ENCODE measurements around the gene DMD.
"Not testable (repeated sequence)": the region's sequence is repeated elsewhere in the genome, so short reads cannot be mapped to it uniquely, and the experiment has no call there.

Gene DMD

DNA sequence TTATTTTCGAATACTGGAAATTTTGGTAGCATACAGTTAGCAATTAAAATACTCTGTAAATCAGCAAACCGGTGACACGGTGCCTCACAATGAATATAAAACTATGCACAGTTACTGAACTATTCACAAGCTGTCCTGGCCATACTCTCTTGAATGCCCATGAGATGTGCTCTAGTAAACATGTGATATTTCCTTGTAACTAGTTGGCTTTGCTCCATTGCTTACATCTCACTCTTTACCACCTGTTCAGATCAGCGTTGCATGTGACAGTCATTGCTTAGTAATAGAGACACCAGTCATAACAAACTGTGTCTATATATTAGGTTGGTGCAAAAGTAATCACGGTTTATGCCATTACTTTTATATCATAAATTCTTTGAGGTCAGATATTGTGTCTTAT, 1241.6 kb downstream of the DMD start:
- no peak for DNase-seq

DNA sequence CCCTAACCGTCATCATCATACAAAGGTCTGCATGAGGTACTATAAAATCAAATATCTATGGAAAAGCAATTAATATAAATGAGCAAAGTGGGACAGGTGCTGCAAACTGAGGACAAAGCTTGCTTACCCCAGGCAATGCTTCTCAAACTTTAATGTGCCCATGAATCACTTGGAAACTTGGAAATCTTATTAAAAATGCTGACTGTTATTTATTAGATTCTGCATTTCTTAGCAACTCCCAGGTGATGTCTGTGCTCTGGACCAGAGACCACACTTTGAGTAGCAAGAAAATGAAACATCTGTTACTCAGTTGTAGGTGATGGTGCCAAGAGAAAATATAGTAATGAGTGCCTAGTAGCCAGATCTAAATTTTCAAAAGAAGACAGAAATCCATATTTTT, 1249.1 kb downstream of the DMD start:
- no peak for DNase-seq

DNA sequence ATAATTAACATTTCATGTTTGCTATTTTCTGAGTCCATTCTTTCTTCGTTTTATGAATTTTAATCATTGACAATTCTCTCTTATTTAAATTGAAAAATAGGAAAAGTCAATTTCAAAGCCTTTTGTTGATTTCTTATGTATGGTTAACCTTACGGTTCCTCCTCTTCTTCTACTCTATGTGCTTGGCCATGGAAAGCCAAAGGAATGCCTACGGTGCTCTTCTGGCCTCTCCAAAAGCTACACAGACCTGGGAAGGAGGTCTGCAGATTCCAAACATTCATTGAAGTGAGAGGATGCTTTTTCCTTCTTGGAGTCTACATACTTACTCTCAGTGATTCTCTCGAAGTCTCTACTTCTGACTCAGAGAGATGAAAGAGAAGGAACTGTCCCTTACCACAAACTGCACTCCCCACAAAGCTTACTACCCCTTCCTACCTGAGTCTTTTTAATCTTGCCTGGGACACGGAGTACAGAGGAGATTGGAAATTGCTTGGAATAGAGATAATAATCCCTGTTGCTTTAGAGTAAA, 1276.4 kb downstream of the DMD start:
- no peak for DNase-seq

DNA sequence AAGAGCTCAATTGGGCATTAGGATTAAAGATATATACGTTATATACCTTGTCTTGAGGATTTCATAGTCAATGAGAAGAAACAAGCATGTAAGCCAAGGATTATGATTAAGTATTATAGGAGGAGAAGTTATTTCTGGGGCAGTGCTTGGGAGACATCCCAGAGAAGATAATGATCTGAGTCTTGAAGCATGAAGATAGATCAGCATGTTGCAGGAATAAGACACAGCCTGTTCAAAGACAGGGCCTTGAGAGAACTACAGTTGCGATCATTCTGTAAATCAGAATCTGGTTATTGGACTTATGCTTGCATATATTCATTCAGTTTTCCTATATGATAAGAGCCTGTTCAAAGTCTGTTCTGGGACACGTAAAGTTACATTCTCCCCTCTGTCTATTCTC, 1277.3 kb downstream of the DMD start:
- no peak for DNase-seq

GRCh38 chrX:31932769-31933168, 1278.6 kb downstream of the DMD start:
- DNase-seq = no peak

DNA sequence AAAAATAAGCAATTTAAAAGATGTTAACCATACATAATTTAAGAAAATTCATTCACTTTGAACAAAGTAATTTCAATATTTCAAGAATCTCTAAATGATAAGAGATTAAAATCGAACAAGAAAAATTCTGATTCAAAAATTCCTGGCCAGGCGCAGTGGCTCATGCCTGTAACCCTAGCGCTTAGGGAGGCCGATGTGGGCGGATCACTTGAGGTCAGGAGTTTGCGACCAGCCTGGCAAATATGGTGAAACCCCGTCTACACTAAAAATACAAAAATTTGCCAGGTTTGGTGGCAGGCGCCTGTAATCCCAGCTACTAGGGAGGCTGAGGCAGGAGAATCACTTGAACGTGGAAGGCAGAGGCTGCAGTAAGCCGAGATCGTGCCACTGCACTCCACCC, 1279.0 kb downstream of the DMD start:
- DNase-seq = not testable (repeated sequence)

- no peak for DNase-seq
Observed at GRCh38 chrX:31931225-31931624, 1280.1 kb downstream of the DMD start.

DNA sequence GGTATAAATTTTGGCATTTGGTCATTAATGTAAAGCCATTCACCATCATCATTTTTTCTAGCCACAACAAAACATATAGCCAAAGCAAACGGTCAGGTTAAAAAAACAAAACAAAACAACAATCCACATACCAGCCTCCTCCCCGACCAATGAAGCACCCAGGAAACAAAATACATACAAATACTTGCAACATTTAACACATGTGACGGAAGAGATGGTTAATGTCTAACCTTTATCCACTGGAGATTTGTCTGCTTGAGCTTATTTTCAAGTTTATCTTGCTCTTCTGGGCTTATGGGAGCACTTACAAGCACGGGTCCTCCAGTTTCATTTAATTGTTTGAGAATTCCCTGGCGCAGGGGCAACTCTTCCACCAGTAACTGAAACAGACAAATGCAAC, 1282.0 kb downstream of the DMD start:
- no peak for DNase-seq

DNA sequence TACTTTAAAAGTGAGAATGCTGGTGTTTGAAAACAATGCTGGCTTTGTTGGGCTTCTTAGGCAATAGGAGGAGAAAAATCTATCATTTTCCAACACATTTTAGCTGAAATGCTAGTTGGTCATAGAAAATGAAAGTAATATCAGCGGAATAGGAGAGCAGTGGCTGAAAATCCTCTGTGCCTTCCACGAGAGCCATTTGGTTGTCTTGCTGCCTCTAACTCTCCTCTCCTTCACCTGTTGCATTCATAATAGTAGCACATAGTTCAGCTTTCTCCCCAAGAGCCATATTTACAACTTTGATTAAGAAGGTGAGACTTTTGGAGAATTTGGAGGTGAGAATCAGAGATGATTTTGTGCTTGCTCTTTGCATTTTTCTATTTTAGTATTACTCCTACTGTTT, 1290.1 kb downstream of the DMD start:
- DNase-seq = no peak

DNA sequence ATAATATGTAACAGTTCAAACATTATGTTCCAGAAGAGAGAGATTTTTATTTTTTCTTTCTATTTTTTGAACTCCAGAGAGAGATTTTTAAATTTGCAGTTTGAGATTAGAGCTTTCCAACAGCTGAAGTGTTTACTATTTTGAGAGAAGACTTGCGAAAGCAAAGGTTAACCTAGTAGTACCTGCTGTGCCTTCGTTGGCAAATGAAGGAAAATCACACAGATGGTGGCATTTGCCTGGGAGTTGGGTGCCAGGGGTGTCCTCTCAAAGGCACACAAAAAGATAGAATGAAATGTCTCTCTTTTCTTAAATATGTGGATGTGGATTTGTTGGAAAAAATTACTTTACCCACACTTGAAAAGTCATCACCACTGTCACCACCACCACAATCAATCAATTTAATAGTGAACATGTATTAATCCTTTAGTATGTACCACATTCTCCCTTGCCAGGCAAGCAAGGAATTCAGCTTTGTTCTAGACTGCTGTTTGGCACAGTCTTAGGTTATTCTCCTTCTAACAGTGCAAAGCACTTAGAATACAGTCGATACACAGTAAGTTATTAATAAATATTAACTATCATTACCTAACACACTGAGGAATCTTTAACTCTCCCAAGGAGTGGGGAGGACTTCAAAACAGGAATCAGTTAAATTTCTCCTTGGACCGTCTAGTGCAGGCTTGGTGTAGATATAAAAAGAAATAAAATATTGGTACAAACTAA, 1301.3 kb downstream of the DMD start:
- DNase-seq = no peak

DNA sequence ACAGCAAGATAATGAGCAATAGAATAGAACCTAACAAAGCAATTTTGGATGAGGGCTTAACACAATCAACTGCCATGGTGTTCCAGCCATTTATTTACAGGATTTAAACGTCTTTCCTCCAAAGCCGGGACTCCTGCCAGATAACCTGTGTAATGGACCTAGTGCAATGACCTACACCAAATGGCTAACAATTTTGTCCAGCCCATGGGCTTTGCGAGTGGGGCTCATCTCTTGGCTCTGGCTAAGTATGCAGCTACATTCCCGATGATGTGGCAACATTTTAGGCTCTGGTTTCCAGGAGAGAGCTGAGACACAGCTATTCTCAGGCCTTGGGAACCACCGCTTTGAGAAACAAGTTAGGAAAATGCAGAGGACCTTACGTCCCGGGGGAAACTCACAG, 1317.2 kb downstream of the DMD start:
- no peak for DNase-seq

DNA sequence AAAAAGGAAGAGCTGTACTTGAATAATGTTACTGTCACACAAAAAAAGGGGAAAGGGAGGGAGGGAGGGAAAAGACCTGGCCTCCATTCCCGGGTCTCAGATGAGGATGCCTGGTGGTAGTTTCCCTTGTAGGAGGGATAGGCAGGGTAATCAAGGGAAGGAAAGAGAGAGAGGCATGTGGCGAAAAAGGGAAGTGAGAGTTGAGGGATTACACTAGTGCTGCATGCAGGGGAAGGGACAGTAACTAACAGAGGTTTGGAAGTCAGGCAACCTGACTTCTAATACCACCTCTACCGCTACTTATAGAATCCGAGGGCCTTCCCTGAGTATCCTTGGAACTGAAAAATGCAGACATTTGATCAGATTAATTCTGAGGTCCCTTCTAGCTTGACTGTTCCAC, 1317.8 kb downstream of the DMD start:
- no peak for DNase-seq

- no peak for DNase-seq
Observed at GRCh38 chrX:31889088-31889487, 1322.3 kb downstream of the DMD start.

GRCh38 chrX:31884535-31884934, 1326.8 kb downstream of the DMD start:
- no peak for DNase-seq

DNA sequence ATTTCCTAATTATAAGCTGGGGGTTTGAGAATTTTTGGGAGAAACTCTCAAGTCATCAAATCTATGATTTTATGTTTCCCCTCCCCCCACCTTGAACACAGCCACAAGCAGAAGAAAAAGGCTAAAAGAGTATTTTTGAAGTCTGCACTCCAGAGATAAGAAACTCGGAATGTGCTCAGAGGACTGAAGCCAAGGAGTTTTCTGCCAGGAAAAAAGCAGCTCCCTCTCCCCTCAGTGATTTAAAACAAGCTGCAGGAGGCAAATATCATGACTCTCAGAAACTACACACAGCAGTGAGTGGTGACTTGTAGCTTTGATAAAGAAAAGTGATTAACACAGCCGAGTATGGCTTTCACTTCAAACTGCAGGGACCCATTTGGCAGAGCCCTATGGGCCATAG, 1339.3 kb downstream of the DMD start:
- DNase-seq = no peak

DNA sequence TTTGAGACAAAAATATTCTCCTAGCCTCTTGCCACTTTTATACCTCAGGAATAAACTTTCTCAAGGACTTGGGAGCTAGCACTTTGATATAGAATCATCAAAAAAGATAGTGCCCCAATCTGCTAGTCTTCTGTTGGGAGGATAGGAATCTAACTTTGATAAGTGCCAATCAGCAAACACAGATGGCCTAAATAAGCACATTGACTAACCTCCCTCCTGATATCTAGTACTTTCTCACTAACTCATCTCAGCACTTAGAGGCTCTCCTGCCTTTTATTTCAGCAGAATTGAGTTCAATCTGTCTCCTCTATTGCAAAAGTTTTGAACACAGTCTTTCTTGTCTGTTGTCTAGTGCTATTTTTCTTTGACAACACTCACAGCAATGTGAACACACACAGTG, 1341.1 kb downstream of the DMD start:
- DNase-seq = no peak

DNA sequence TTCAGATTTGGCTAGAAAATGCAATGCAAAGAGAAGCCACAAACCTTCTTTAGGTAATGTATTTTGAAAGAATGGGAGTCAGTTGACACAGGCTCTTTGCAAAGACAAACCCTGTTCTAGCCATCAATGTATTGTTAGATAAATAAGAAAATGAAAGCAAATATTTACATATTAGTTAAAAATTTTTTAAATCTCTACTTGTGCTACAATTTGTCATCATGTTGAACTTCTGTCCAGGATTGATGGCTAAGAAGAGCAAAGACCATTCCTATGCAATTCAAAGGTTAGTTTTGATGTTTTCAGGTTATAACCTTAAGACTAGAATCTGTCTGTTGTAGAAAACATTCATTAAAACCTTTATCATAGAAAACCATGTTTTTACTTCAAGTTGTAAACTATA, 1350.7 kb downstream of the DMD start:
- no peak for DNase-seq

GRCh38 chrX:31858915-31859314, 1352.4 kb downstream of the DMD start:
- DNase-seq = no peak

DNA sequence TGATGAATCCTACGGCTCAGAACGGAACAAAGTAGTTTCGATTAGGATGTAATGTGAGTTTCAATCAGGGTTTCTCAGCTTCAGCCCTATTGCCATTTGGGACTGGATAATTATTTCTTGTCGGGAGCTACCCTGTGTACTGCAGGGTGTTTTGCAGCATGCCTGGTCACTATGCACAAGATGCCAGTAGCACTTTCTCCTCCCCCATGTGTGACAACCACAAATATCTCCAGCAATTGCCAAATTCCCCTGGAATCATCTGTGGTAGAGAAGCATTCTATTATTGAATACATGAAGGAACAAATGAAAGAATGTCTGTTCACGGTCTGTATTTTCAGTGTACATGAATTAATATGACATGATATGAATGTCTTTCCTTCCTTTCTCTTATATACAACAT, 1356.6 kb downstream of the DMD start:
- DNase-seq = no peak

DNA sequence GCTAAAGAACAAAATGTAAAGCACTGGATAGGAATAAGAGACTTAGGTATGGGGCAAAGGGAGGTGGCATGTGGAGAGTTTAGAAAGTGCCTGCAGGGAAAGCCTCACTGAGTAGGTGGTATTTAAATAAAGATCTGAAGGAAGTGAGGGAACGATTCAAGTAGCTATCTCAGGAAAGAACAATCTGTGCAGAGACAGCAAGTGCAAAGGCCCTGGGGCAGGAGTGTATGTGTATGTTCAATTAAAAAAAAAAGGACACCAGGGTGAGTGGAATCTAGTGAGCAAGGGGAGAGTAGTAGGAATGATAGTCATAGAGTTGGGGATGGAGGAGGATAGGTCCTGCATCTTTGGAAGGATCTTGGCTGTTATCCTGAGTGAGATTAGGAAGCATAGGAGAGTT, 1359.6 kb downstream of the DMD start:
- DNase-seq = no peak

- no peak for DNase-seq
Observed at GRCh38 chrX:31847773-31848172, 1363.6 kb downstream of the DMD start.

GRCh38 chrX:31845003-31845402, 1366.3 kb downstream of the DMD start:
- DNase-seq = no peak

DNA sequence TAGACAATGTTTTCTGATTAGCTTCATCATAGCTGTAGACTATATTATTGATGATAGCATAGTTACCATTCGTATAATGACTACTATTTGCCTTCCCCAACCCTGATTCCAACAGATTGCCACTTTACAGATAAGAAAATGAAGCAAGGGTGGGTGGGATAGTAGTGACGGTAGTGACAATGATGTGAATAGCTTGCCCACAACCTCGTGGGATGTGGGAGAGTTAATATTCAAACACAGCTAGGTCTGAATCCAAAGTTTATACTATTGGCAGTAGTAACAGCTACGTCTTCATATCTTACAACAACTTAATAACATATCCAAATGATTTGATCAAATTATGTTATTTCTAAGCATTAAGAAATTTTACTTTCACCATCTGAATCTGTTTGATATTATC, 1372.7 kb downstream of the DMD start:
- no peak for DNase-seq

DNA sequence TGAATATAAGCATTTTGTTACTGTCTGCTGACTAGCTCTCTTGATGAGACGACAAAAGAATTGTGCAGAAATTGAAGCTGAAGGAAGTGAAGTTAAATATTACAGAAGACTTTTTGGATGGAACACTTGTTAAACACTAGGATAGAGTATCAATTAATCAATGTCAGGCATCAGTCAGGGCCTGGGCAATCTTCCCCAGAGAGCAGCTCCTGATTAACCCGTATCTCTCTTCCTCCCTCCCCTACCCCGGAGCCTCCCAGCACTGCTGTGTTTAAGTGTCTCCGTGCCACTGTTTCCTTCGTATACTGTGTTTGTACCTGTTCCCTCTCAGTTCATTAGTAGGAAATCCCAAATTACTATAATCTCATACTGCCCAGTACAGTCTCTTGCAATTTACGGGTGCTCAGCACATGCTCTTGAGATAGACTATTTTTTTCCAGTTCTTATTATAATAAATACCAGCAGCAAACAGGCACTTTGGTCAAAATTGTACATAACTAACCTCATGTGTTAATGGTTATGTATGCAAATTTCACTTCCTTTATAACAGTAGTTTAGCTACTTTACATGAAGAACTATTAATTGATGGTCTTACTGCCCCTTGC, 1373.8 kb downstream of the DMD start:
- no peak for DNase-seq

DNA sequence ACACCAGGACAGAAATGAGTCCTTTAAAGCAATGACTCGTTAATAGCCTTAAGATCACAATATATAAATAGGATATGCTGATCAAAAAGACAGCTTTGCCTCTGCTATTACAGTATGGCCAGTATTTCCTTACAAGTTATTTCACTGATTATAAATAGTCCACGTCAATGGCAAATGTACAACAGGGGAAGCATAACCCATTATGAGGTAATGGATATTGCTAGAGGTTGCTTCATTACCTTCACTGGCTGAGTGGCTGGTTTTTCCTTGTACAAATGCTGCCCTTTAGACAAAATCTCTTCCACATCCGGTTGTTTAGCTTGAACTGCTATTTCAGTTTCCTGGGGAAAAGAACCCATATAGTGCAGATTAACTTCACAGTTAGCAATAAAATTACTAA, 1374.9 kb downstream of the DMD start:
- no peak for DNase-seq
